ENCODE data around the gene ZSCAN10.

- TF ChIP-seq CTCF (conservative IDR thresholded peaks at IDR 0.05; ENCODE audit: low read depth, low read length), result no peak
- TF ChIP-seq EZH2phosphoT487 (IDR thresholded peaks at IDR 0.05; ENCODE audit: borderline replicate concordance, low read length), result no peak
Observed at GRCh38 chr16:3099395-3099731, 269 bp upstream of the ZSCAN10 start.

All from PC-3 (cell line).